Naive thymus-derived CD4-positive, alpha-beta T cell (primary cell): Measurements from ENCODE around the gene SIRPA. TPM values are rescaled to one million over a fixed set of nuclear protein-coding genes. Genes with fewer than 3 reads are reported as not detected.
"Not testable (repeated sequence)": the region's sequence is repeated elsewhere in the genome, so short reads cannot be mapped to it uniquely, and the experiment has no call there.

ENCODE experiments used
- ATAC-seq: fragments of 150-1000 bp; cut with Tn5 transposase; 2 replicates; pipeline ENCODE4 v1.10.0; 2021; ENCODE audit warnings: mild to moderate bottlenecking, moderate library complexity
- CTCF ChIA-PET: fragments of 350-600 bp; sonication (Branson Sonifier 250); formaldehyde crosslinking; loops from one replicate; lab custom pipeline; 2021; ENCODE audit warnings: antibody characterized with exemption; lab: Charles Lee
- POLR2A ChIA-PET: fragments of 350-600 bp; sonication (Branson Sonifier 250); formaldehyde crosslinking; loops from one replicate; lab custom pipeline; 2021; ENCODE audit warnings: antibody characterized with exemption, inconsistent platforms; lab: Charles Lee
- DNase-seq, 9 donors: peaks; one replicate each; pipeline versions ENCODE4 v3.0.0 to v3.0.0-alpha.2; 2020 to 2022; ENCODE audit warnings: mixed read lengths in 1 of 9
- H3K27ac ChIP-seq: one replicate; pipeline ENCODE4 v1.7.0; 2013; ENCODE audit warnings: mild to moderate bottlenecking, low read depth, low read length, moderate library complexity
- H3K27me3 ChIP-seq, 2 donors: one replicate each; pipeline ENCODE4 v1.7.0; 2013; ENCODE audit warnings: low read length in 2 of 2, mild to moderate bottlenecking in 2 of 2, moderate library complexity in 2 of 2; ENCODE audit not compliant: control insufficient read depth in 2 of 2, insufficient read depth in 2 of 2
- H3K36me3 ChIP-seq, 3 experiments: 1 replicate in 2 of 3; 2 replicates in 1 of 3; pipeline ENCODE4 v1.7.0; 2013; ENCODE audit warnings: low read length in 3 of 3, mild to moderate bottlenecking in 3 of 3, moderate library complexity in 1 of 3; ENCODE audit not compliant: insufficient read depth in 3 of 3, control insufficient read depth in 2 of 3
- H3K4me1 ChIP-seq, 2 donors: one replicate each; pipeline ENCODE4 v1.7.0; 2013; ENCODE audit warnings: low read length in 2 of 2, mild to moderate bottlenecking in 2 of 2, moderate library complexity in 1 of 2; ENCODE audit not compliant: control insufficient read depth in 2 of 2, insufficient read depth in 2 of 2
- H3K4me3 ChIP-seq: 2 replicates; pipeline ENCODE4 v1.7.0; 2013; ENCODE audit warnings: mild to moderate bottlenecking, low read length
- H3K9me3 ChIP-seq, 3 experiments: 1 replicate in 2 of 3; 2 replicates in 1 of 3; pipeline ENCODE4 v1.7.0; 2013; ENCODE audit warnings: low read length in 3 of 3; ENCODE audit not compliant: control insufficient read depth in 2 of 3
- H3K27ac Mint-ChIP-seq, 9 donors: one replicate each; pipeline ENCODE4 v1.8.0; 2020 to 2022; ENCODE audit warnings: mixed read lengths in 9 of 9, mild to moderate bottlenecking in 8 of 9, moderate library complexity in 5 of 9, inconsistent platforms in 2 of 9
- H3K27me3 Mint-ChIP-seq, 5 donors: one replicate each; pipeline ENCODE4 v1.8.0; 2021 to 2022; ENCODE audit warnings: mixed read lengths in 5 of 5, mild to moderate bottlenecking in 1 of 5
- H3K36me3 Mint-ChIP-seq, 5 donors: one replicate each; pipeline ENCODE4 v1.8.0; 2020 to 2022; ENCODE audit warnings: mixed read lengths in 5 of 5, mild to moderate bottlenecking in 3 of 5, inconsistent platforms in 1 of 5
- H3K4me1 Mint-ChIP-seq, 7 donors: one replicate each; pipeline ENCODE4 v1.8.0; 2020 to 2022; ENCODE audit warnings: mixed read lengths in 7 of 7, mild to moderate bottlenecking in 3 of 7, inconsistent platforms in 1 of 7
- H3K4me3 Mint-ChIP-seq, 10 donors: one replicate each; pipeline ENCODE4 v1.8.0; 2020 to 2022; ENCODE audit warnings: mild to moderate bottlenecking in 10 of 10, mixed read lengths in 10 of 10, moderate library complexity in 6 of 10, inconsistent platforms in 2 of 10
- H3K9me3 Mint-ChIP-seq, 11 donors: one replicate each; pipeline ENCODE4 v1.8.0; 2020 to 2022; ENCODE audit warnings: mixed read lengths in 11 of 11, mild to moderate bottlenecking in 4 of 11, inconsistent platforms in 1 of 11, moderate library complexity in 1 of 11
- intact Hi-C, 2 donors: fragments of 100-400 bp; cut with micrococcal nuclease; formaldehyde crosslinking; loops; one replicate each; pipeline ENCODE4 v1.15.1; 2023
- polyA plus RNA-seq, 2 donors: library from polyadenylated mRNA; unstranded; fragments of 300-500 nt; fragmentation: Illumina TruSeq; gene quantifications; one replicate each; pipeline ENCODE4 v1.2.3, GENCODE V29; 2021
- total RNA-seq, 6 experiments: library from RNA in 5 of 6; stranded (reverse) in 5 of 6; gene quantifications; 1 replicate in 5 of 6; 2 replicates in 1 of 6; pipeline ENCODE4 v1.2.3 and lab custom pipeline; 2021 to 2026

Gene SIRPA
- total and polyA plus RNA-seq, 7 experiments from 2014 or later: 1.7 to 42.9 (median 3.6) TPM; not detected in 3

- H3K27me3 ChIP-seq: no peaks in the 10 kb centered on the region
- Mint-ChIP-seq H3K4me3 (no peak overlapping the region), H3K27ac (no peak overlapping the region), H3K36me3 (no peaks in the 10 kb centered on the region), H3K9me3 (no peaks in the 10 kb centered on the region), H3K27me3 (no peaks in the 10 kb centered on the region), H3K4me1 (no peaks in the 10 kb centered on the region)
- H3K4me3 ChIP-seq: no peak overlapping the region
- ChIA-PET POLR2A (no interaction called here), CTCF (no interaction called here)
- ATAC-seq: no peak
- H3K36me3 ChIP-seq: no peaks in the 10 kb centered on the region
- H3K4me1 ChIP-seq: no peaks in the 10 kb centered on the region
- DNase-seq: no peak
- H3K27ac ChIP-seq: no peak overlapping the region
- H3K9me3 ChIP-seq: no peaks in the 10 kb centered on the region
- intact Hi-C loops: no loop called here
These were observed 20.5 kb downstream of the SIRPA start for GRCh38 chr20:1915725-1916124.

GRCh38 chr20:1917786-1918185, 22.6 kb downstream of the SIRPA start:
- Histone ChIP-seq H3K4me3 (no peak overlapping the region), H3K27me3 (no peaks in the 10 kb centered on the region), H3K4me1 (no peaks in the 10 kb centered on the region), H3K9me3 (no peaks in the 10 kb centered on the region), H3K36me3 (no peaks in the 10 kb centered on the region), H3K27ac (no peak overlapping the region)
- intact Hi-C loops: no loop called here
- Mint-ChIP-seq H3K27me3 (no peaks in the 10 kb centered on the region), H3K27ac (no peak overlapping the region), H3K4me3 (no peak overlapping the region), H3K36me3 (no peaks in the 10 kb centered on the region), H3K9me3 (no peaks in the 10 kb centered on the region), H3K4me1 (no peaks in the 10 kb centered on the region)
- ATAC-seq (no peak), DNase-seq (no peak)
- ChIA-PET POLR2A (no interaction called here), CTCF (no interaction called here)

- Mint-ChIP-seq H3K9me3 (no peaks in the 10 kb centered on the region), H3K27ac (no peak overlapping the region), H3K4me3 (no peak overlapping the region), H3K4me1 (no peaks in the 10 kb centered on the region), H3K27me3 (no peaks in the 10 kb centered on the region), H3K36me3 (no peaks in the 10 kb centered on the region)
- no peaks in the 10 kb centered on the region for H3K27me3 ChIP-seq
- ChIA-PET CTCF (no interaction called here), POLR2A (no interaction called here)
- no peaks in the 10 kb centered on the region for H3K9me3 ChIP-seq
- DNase-seq (no peak), ATAC-seq (no peak)
- intact Hi-C loops: no loop called here
- H3K4me3 ChIP-seq: no peak overlapping the region
- no peak overlapping the region for H3K27ac ChIP-seq
- no peaks in the 10 kb centered on the region for H3K36me3 ChIP-seq
- no peaks in the 10 kb centered on the region for H3K4me1 ChIP-seq
These were observed 23.4 kb downstream of the SIRPA start for GRCh38 chr20:1918491-1919165.

- ChIA-PET CTCF (no interaction called here), POLR2A (no interaction called here)
- Histone ChIP-seq H3K9me3 (no peaks in the 10 kb centered on the region), H3K4me1 (no peaks in the 10 kb centered on the region), H3K27me3 (no peaks in the 10 kb centered on the region), H3K27ac (no peak overlapping the region), H3K4me3 (no peak overlapping the region), H3K36me3 (no peaks in the 10 kb centered on the region)
- no peaks in the 10 kb centered on the region for H3K9me3 Mint-ChIP-seq
- H3K27ac Mint-ChIP-seq: no peak overlapping the region
- H3K27me3 Mint-ChIP-seq: no peaks in the 10 kb centered on the region
- H3K4me3 Mint-ChIP-seq: no peak overlapping the region
- ATAC-seq (no peak), DNase-seq (no peak)
- intact Hi-C loops: no loop called here
- no peaks in the 10 kb centered on the region for H3K4me1 Mint-ChIP-seq
- H3K36me3 Mint-ChIP-seq: no peaks in the 10 kb centered on the region
These were observed 25.0 kb downstream of the SIRPA start for GRCh38 chr20:1920252-1920651.

- Histone ChIP-seq H3K27ac (no peak overlapping the region), H3K4me1 (no peaks in the 10 kb centered on the region), H3K4me3 (no peak overlapping the region), H3K9me3 (no peaks in the 10 kb centered on the region), H3K36me3 (no peaks in the 10 kb centered on the region), H3K27me3 (no peaks in the 10 kb centered on the region)
- DNase-seq: no peak
- Mint-ChIP-seq H3K9me3 (no peaks in the 10 kb centered on the region), H3K4me1 (no peaks in the 10 kb centered on the region), H3K4me3 (no peak overlapping the region), H3K27ac (no peak overlapping the region), H3K27me3 (peaks cover 0 to under 1% (median 0%) of the 10 kb centered on the region in 5 donors), H3K36me3 (no peaks in the 10 kb centered on the region)
- no peak for ATAC-seq
- CTCF ChIA-PET: no interaction called here
- intact Hi-C loops: no loop called here
- POLR2A ChIA-PET: no interaction called here
These were observed 25.6 kb downstream of the SIRPA start for GRCh38 chr20:1920826-1921225.

- H3K4me3 ChIP-seq, H3K27me3 ChIP-seq, H3K4me1 Mint-ChIP-seq, ATAC-seq, H3K36me3 Mint-ChIP-seq, H3K9me3 Mint-ChIP-seq, DNase-seq, H3K9me3 ChIP-seq, H3K27me3 Mint-ChIP-seq, H3K27ac ChIP-seq, intact Hi-C loops, H3K4me1 ChIP-seq, POLR2A ChIA-PET, H3K36me3 ChIP-seq, H3K27ac Mint-ChIP-seq, CTCF ChIA-PET, H3K4me3 Mint-ChIP-seq: not testable (repeated sequence)
These were observed 26.8 kb downstream of the SIRPA start for GRCh38 chr20:1921985-1922384.

- Mint-ChIP-seq H3K9me3 (no peaks in the 10 kb centered on the region), H3K27ac (no peak overlapping the region), H3K27me3 (peaks cover 0 to 6% (median 0%) of the 10 kb centered on the region in 5 donors), H3K4me1 (no peaks in the 10 kb centered on the region), H3K36me3 (no peaks in the 10 kb centered on the region), H3K4me3 (no peak overlapping the region)
- Histone ChIP-seq H3K4me1 (no peaks in the 10 kb centered on the region), H3K9me3 (no peaks in the 10 kb centered on the region), H3K27me3 (no peaks in the 10 kb centered on the region), H3K4me3 (no peak overlapping the region), H3K27ac (no peak overlapping the region), H3K36me3 (no peaks in the 10 kb centered on the region)
- intact Hi-C loops: no loop called here
- ChIA-PET CTCF (no interaction called here), POLR2A (interaction anchor here (0.7 kb wide), 1 partner anchor 1104 kb away, joined by 3 read pairs; no protein-coding TSS in a partner anchor)
- ATAC-seq: no peak
- no peak for DNase-seq
These were observed 27.6 kb downstream of the SIRPA start for GRCh38 chr20:1922786-1923185.
